GM20431 (cell line): ENCODE measurements around the gene IGF1R.

Source experiments
- in situ Hi-C: fragments of 300-500 bp; cut with MseI, MboI; formaldehyde crosslinking; loops from one replicate; pipeline ENCODE4 v1.15.0; 2020; ENCODE audit warnings: low sequenced_read_pairs; ENCODE audit not compliant: unreplicated experiment

Gene IGF1R

GRCh38 chr15:98785431-98785806, 137.1 kb downstream of the IGF1R start:
- in situ Hi-C loops: loop anchor here (25.0 kb wide), 1 partner anchor 277 kb away; no protein-coding TSS in a partner anchor

GRCh38 chr15:98785807-98786621, 137.7 kb downstream of the IGF1R start:
- in situ Hi-C loops: loop anchor here (25.0 kb wide), 1 partner anchor 276 kb away; no protein-coding TSS in a partner anchor

- in situ Hi-C loops: loop anchor here (25.0 kb wide), 1 partner anchor 276 kb away; no protein-coding TSS in a partner anchor
Observed at GRCh38 chr15:98786717-98787116, 138.4 kb downstream of the IGF1R start.

DNA sequence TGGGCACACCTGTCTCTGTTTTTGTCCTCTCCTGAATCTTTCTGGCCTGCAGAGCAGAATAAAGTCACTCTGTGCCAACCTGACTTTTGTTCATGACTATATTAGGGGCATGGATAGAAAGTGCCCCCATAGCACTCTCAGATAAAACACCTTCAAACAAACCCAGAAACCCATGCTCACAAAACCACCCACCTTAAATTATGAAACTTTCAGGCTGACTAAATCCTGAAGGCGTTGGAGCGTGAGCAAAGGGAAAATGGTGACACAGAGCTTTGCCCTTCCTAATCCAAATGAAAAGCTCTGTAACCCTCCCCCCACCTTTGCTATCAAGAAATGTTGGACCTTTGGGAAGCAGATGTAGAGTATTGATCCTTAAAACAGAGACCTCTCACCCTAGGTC, 138.9 kb downstream of the IGF1R start:
- in situ Hi-C loops: loop anchor here (25.0 kb wide), 1 partner anchor 275 kb away; no protein-coding TSS in a partner anchor

- in situ Hi-C loops: loop anchor here (25.0 kb wide), 1 partner anchor 274 kb away; no protein-coding TSS in a partner anchor
Observed at GRCh38 chr15:98787936-98788757, 139.8 kb downstream of the IGF1R start.

- in situ Hi-C loops: loop anchor here (25.0 kb wide), 1 partner anchor 273 kb away; no protein-coding TSS in a partner anchor
Observed at GRCh38 chr15:98789020-98789419, 140.7 kb downstream of the IGF1R start.

DNA sequence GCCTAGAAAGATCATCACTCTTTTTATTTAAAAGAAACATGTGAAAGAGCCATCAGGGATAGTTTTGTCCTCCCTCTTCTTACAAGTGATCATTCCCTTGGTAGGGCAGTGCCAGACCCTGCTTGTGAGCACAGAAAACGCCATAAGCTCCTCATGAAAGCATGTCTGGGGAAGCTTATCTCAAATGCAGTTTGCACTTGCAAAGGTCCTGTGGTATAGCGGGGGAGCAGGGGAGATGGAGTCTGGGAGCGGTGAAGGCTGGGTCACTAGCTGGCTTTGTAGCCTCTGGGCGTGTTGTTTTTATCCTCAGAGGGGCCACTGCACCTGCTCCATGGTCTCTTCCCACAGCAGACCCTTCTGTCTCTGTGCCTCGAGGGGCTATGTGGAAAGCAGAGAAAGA, 141.9 kb downstream of the IGF1R start:
- in situ Hi-C loops: loop anchor here (25.0 kb wide), 1 partner anchor 272 kb away; no protein-coding TSS in a partner anchor

- in situ Hi-C loops: loop anchor here (25.0 kb wide), 1 partner anchor 271 kb away; no protein-coding TSS in a partner anchor
Observed at GRCh38 chr15:98791046-98791701, 142.8 kb downstream of the IGF1R start.

DNA sequence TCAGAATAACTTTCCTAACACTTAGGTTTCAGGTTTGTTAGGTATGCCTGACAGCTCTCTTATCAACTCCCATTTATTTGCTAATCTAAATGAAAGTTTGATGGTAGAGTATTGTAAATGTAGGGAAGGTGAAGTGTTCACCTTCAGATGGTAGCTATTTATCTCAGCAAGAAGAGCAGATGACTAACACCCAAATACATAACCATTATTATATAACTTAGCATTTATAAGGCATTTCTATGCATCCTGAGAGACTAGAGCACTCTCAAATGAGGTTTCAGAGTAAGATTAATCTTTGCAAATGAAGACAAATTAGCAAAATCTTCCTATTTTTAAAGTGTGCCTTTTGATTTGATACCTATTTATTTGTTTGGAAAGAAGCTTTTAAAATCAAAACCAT, 143.8 kb downstream of the IGF1R start:
- in situ Hi-C loops: loop anchor here (25.0 kb wide), 1 partner anchor 270 kb away; no protein-coding TSS in a partner anchor

DNA sequence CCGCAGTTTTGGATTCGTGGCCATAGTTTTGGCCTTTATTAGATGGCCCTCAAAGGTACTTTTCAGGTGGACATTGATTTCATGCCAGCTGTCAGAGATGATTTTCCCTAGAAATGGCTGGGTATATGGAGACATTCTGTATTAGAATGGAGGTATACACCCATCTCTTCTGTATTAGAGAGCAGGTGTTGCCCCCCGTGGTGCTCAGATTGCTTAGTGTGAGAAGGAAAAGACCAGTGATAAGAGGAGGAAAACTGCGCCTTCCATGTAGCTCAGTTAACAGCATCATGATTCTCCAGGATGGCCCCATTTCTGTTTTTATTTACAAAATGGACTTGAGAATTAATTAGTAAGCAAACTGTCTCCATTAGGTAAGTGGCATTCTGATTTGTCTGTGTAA, 145.9 kb downstream of the IGF1R start:
- in situ Hi-C loops: loop anchor here (25.0 kb wide), 1 partner anchor 268 kb away; no protein-coding TSS in a partner anchor

DNA sequence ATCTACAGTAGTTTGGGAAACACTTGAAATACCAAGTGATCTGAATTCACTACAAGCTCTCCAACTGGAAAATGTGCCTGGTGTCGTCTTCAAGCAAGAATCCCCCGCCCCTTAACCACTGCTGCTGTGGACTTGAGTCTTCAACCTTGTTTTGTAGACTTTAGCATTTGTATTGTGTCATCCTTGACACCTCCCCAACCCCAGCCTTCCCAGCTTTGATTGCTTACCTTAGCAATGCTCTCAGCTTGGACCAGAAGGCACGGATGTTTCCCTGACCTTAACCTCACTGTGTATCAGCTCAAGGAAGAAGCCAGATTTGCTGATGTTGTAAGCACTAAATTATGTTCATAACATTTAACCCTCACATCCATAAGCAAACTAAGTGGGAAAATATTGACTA, 146.4 kb downstream of the IGF1R start:
- in situ Hi-C loops: loop anchor here (25.0 kb wide), 1 partner anchor 268 kb away; no protein-coding TSS in a partner anchor

- in situ Hi-C loops: loop anchor here (25.0 kb wide), 1 partner anchor 266 kb away; no protein-coding TSS in a partner anchor
Observed at GRCh38 chr15:98795980-98796379, 147.6 kb downstream of the IGF1R start.

DNA sequence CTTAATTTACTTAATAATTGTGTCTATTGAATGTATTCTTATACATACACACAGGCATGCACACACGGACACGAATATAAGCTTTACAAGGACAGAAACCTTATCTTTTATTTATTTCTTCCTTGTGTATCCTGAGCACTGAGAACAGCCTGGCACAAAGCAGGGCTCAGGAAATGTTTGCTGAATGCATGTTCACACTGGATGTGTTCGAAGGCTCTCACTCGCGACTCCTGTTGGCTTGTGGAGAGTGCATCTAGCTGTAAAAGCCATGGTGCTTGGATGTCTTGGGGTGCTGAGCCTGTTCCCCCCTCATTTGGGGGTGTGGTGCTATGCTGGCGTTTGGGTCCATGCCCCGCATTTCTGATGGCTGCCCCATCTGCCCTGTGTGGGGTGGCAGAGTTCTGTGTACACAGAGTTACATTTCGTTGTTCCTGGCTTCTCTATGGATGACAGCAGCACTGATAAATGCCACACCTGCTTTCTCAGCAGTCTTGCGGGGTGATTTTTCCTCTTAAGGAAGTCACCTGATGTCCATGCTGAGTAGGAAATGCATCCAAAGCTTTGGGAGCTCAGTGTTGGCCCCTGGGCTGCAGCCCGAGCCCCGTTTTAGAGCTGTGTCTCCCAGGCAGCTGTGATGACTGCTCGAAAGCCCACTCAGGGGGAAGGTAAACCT, 148.5 kb downstream of the IGF1R start:
- in situ Hi-C loops: loop anchor here (25.0 kb wide), 1 partner anchor 265 kb away; no protein-coding TSS in a partner anchor

GRCh38 chr15:98798375-98798893, 150.1 kb downstream of the IGF1R start:
- in situ Hi-C loops: loop anchor here (25.0 kb wide), 1 partner anchor 264 kb away; no protein-coding TSS in a partner anchor

DNA sequence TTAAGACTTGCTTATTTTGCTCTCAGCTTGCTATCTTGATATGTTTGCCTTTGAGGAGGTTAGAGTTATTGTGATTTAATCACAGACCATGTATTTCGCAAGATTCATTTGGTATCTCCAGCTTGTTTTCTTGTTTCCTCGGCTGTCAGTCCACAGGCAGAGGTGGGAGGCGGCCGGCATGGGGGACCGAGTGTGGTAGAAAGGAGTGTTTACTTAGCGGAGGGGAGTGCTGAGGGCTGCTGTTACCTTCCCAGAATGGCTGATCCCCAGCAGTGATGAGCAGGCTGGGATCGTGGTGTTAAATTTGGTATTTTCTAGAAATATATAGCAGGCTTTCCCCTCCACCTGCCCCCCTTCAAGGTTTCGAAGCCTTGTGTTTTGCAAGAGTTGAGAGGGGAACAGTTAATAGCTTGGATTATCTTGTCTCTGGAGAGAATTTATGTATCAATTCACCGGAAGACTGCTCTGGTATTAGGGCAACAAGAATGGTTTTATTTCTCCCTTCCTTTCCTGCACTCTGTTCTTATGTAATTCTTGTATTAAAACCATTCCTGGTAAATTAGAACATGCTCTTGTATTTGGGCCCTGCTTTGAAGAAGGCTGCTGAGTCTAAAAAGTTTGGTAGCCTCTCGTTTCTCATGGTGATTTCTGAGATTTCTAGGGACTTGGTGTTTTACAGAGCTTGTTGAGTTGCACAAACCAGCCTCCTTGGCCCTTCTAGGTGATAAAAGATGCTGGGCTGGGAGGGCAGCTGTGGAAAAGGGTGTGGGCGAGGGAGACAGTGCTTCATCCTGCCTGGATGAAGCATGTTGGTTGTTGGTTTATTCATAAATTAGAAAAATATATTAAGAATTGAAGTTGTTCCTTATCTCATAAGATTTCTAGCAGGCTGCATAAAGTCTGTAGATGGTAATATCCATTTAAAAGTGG, 151.4 kb downstream of the IGF1R start:
- in situ Hi-C loops: loop anchor here (25.0 kb wide), 1 partner anchor 263 kb away; no protein-coding TSS in a partner anchor

GRCh38 chr15:98800437-98801233, 152.3 kb downstream of the IGF1R start:
- in situ Hi-C loops: no loop called here

DNA sequence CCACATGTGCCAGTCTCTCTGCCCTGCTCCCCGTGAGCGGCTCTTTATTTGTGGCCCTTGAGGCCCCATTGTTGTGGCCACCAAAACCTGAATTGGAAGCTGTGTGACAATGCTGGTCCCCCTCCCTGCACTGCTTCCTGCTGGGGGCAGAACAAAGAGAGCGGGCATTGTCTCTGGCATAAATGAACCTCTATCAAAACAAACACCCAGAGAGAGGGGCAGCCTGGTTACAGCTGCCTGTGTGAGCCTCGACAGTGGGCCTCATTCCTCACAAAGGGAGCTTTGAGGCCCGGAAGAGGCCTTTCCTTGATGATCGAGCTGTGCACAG, 152.9 kb downstream of the IGF1R start:
- in situ Hi-C loops: no loop called here
